Endothelial cell of umbilical vein (primary cell): Measurements from ENCODE around the gene CEP97. TPM values are rescaled to one million over a fixed set of nuclear protein-coding genes. Genes with fewer than 3 reads are reported as not detected.

Experiments
- BruUV-seq: library from RNA; stranded (reverse); fragments of 400-500 nt; replicated peaks from 2 replicates; lab custom pipeline; 2021; lab: Mats Ljungman, UMichigan
- CTCF ChIA-PET: fragments of 300-600, 350-600 bp; sonication (Branson Sonifier 250); formaldehyde crosslinking; loops from one replicate; lab custom pipeline; 2021; ENCODE audit warnings: antibody characterized with exemption, inconsistent platforms; lab: Charles Lee
- POLR2A ChIA-PET: fragments of 300-600, 350-600 bp; sonication (Branson Sonifier 250); formaldehyde crosslinking; loops from one replicate; lab custom pipeline; 2021; ENCODE audit warnings: antibody characterized with exemption, inconsistent platforms; lab: Charles Lee
- DNase-seq: peaks from one replicate; pipeline ENCODE4 v3.0.0-alpha.2; 2011; ENCODE audit warnings: low read depth, low spot score
- FAIRE-seq: peaks from 2 replicates; lab custom pipeline; 2011; peaks lifted over from hg19 to GRCh38; lab: Jason Lieb, UNC
- H2AFZ ChIP-seq: 2 replicates; pipeline ENCODE4 v1.6.0; 2012; ENCODE audit warnings: low read depth, low read length, control low read depth, inconsistent platforms
- H3K27ac ChIP-seq: 2 replicates; pipeline ENCODE4 v1.5.1; 2011; ENCODE audit warnings: low read depth, mild to moderate bottlenecking, control low read depth, low read length, moderate library complexity; ENCODE audit not compliant: insufficient read depth
- H3K27me3 ChIP-seq, 2 experiments: 2 replicates each; pipeline versions ENCODE4 v1.6.0 to v1.6.1; 2011; ENCODE audit warnings: low read length in 2 of 2, mixed read lengths in 1 of 2; ENCODE audit not compliant: control insufficient read depth in 2 of 2, insufficient read depth in 2 of 2
- H3K36me3 ChIP-seq, 2 experiments: 2 replicates in 1 of 2; 3 replicates in 1 of 2; pipeline ENCODE4 v1.5.1; 2011; ENCODE audit warnings: low read length in 2 of 2, mild to moderate bottlenecking in 1 of 2, moderate library complexity in 1 of 2; ENCODE audit not compliant: control insufficient read depth in 2 of 2, insufficient read depth in 2 of 2; ENCODE audit errors: extremely low read depth in 1 of 2
- H3K4me1 ChIP-seq: 3 replicates; pipeline ENCODE4 v1.5.1; 2011; ENCODE audit warnings: mild to moderate bottlenecking, low read length; ENCODE audit not compliant: control insufficient read depth, insufficient read depth; ENCODE audit errors: extremely low read depth
- H3K4me2 ChIP-seq: 2 replicates; pipeline ENCODE4 v1.6.1; 2011; ENCODE audit warnings: low read length, control low read depth, mixed read lengths; ENCODE audit not compliant: insufficient read depth
- H3K4me3 ChIP-seq, 3 experiments: fragments of 200-600 bp in 1 of 3; sonication (generic), shearing (Covaris generic) in 1 of 3; replicated peaks in 1 of 3; 2 replicates each; pipeline ENCODE4 v1.5.1; 2011 to 2016; ENCODE audit warnings: control low read depth in 3 of 3, low read length in 3 of 3, mild to moderate bottlenecking in 2 of 3, inconsistent platforms in 1 of 3, low read depth in 1 of 3, moderate library complexity in 1 of 3; ENCODE audit not compliant: insufficient read depth in 1 of 3
- H3K79me2 ChIP-seq: 2 replicates; pipeline ENCODE4 v1.6.0; 2012; ENCODE audit warnings: low read length, inconsistent platforms; ENCODE audit not compliant: control insufficient read depth, insufficient read depth
- H3K9ac ChIP-seq: replicated peaks from 2 replicates; pipeline ENCODE3; 2011; ENCODE audit warnings: low read length, control low read depth; ENCODE audit not compliant: insufficient read depth; ENCODE audit errors: extremely low read depth
- H3K9me1 ChIP-seq: replicated peaks from 3 replicates; pipeline ENCODE4 v1.6.0; 2011; ENCODE audit warnings: mild to moderate bottlenecking, low read length; ENCODE audit not compliant: control insufficient read depth, insufficient read depth; ENCODE audit errors: extremely low read depth
- H3K9me3 ChIP-seq: replicated peaks from 2 replicates; pipeline ENCODE4 v1.5.1; 2012; ENCODE audit warnings: low read length, inconsistent platforms; ENCODE audit not compliant: control insufficient read depth, insufficient read depth
- H4K20me1 ChIP-seq: replicated peaks from 2 replicates; pipeline ENCODE3; 2011; ENCODE audit warnings: mild to moderate bottlenecking, low read length; ENCODE audit not compliant: control insufficient read depth, insufficient read depth; ENCODE audit errors: extremely low read depth
- CTCF ChIP-seq, 2 donors: IDR thresholded peaks; 1 replicate in 1 of 2; 2 replicates in 1 of 2; pipeline ENCODE4 v1.5.1; 2011; ENCODE audit warnings: low read length in 2 of 2, mild to moderate bottlenecking in 2 of 2, moderate library complexity in 2 of 2, control low read depth in 1 of 2, inconsistent platforms in 1 of 2, low read depth in 1 of 2; ENCODE audit not compliant: insufficient read depth in 1 of 2; ENCODE audit errors: extremely low read depth in 1 of 2
- EZH2 ChIP-seq: IDR thresholded peaks from 2 replicates; pipeline ENCODE4 v1.6.1; 2012; ENCODE audit warnings: borderline replicate concordance, low read depth, mild to moderate bottlenecking, moderate library complexity, low read length, inconsistent platforms; ENCODE audit not compliant: severe bottlenecking
- FOS ChIP-seq: IDR thresholded peaks from 2 replicates; pipeline ENCODE4 v1.6.1; 2011; ENCODE audit warnings: mild to moderate bottlenecking, low read length, moderate library complexity, borderline replicate concordance; ENCODE audit not compliant: insufficient read depth
- GATA2 ChIP-seq: IDR thresholded peaks from 2 replicates; pipeline ENCODE4 v1.7.0; 2011; ENCODE audit warnings: low read depth, mild to moderate bottlenecking, moderate library complexity, mixed read lengths, low read length; ENCODE audit not compliant: insufficient read length, insufficient read depth
- JUN ChIP-seq: IDR thresholded peaks from 2 replicates; pipeline ENCODE4 v1.6.1; 2011; ENCODE audit warnings: borderline replicate concordance, low read depth; ENCODE audit not compliant: insufficient read length, insufficient read depth
- MYC ChIP-seq: IDR thresholded peaks from one replicate; pipeline ENCODE4 v1.6.1; 2011; ENCODE audit warnings: mild to moderate bottlenecking, low read depth, low read length
- POLR2A ChIP-seq: IDR thresholded peaks from 2 replicates; pipeline ENCODE4 v1.6.1; 2012; ENCODE audit warnings: low read depth, mild to moderate bottlenecking, control low read depth, low read length
- POLR2AphosphoS5 ChIP-seq: IDR thresholded peaks from 2 replicates; pipeline ENCODE4 v1.6.1; 2012; ENCODE audit warnings: low read depth, mild to moderate bottlenecking, control low read depth, low read length, moderate library complexity; ENCODE audit not compliant: insufficient read depth
- dilution Hi-C: fragments of 300-500 bp; cut with MboI; formaldehyde crosslinking; loops from one replicate; pipeline ENCODE4 v1.15.0; 2019; ENCODE audit warnings: low sequenced_read_pairs; ENCODE audit not compliant: extremely low pct_ligation_motif_present
- intact Hi-C: fragments of 100-400 bp; cut with micrococcal nuclease; formaldehyde crosslinking; loops from one replicate; pipeline ENCODE4 v1.10.0; 2022
- polyA plus RNA-seq, 4 experiments: library from polyadenylated mRNA; depleted of rRNA in 3 of 4; stranded (reverse) in 3 of 4; unstranded in 1 of 4; fragments of >200 nt; gene quantifications; 2 replicates each; pipeline versions ENCODE4 v1.2.1 to v1.2.3, GENCODE V29; 2011 to 2012; ENCODE audit warnings: missing spikeins in 1 of 4
- total RNA-seq: library from RNA; stranded (reverse); gene quantifications from 2 replicates; pipeline ENCODE4 v1.2.3, GENCODE V29; 2021
- TF ChIP-seq, protein P1 (sequence below): IDR thresholded peaks from 2 replicates; pipeline ENCODE4 v1.6.1; 2011; ENCODE audit not compliant: insufficient read depth, insufficient read length

The CEP97 gene
- total and polyA plus RNA-seq, 2 donors (not counting 3 experiments of a cell fraction or from before 2014, with no cell fraction given) = 1.9 to 10.3 TPM

DNA sequence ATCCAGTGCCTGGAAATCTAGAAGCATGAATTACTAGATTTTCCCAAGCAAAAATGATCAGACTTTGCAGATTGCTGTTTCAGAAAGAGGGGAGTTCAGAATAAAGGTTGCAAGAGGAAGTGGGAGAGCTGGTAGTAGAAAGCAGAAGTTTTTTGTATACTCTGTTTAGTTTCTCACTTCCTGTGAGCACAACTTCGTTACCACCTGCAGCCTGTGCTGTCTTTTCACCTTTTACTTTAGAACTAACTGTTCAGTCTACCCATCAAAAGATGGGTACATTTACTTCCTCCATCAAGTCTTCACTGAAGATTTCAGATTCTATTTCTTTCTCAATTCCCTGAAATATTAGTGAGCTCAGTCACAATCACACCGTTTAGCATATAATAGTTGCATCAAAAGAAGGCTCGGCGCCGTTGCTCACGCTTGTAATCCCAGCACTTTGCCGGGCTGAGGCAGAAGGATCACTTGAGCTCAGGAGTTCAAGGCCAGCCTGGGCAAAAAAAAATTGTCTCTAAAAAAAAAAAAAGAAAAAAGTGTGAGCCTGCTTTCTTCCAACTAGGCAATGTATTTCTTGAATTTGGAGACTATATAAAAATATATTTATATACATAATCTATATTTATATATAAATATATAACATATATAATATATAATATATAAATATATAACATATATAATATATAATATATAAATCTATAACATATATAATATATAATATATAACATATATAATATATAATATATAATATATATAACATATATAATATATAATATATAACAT lies 1.8 kb upstream of the CEP97 start:
- Histone ChIP-seq H3K9me1 (no peaks in the 10 kb centered on the region), H3K9me3 (no peaks in the 10 kb centered on the region), H3K79me2 (peaks cover 18% of the 10 kb centered on the region), H3K27ac (no peak overlapping the region), H3K27me3 (no peaks in the 10 kb centered on the region), H3K4me1 (peaks cover 26% of the 10 kb centered on the region), H2AFZ (peak overlapping the region; percentile 6), H3K4me2 (no peak overlapping the region), H3K9ac (no peak overlapping the region), H3K4me3 (no peak overlapping the region), H3K36me3 (peaks cover 0 to 4% of the 10 kb centered on the region in 2 experiments), H4K20me1 (no peaks in the 10 kb centered on the region)
- POLR2A ChIA-PET = no interaction called here
- no peak for DNase-seq
- CTCF ChIA-PET = interaction anchor here (2.3 kb wide), 1 partner anchor 16 kb away, joined by 17 read pairs; no protein-coding TSS in a partner anchor
- intact Hi-C loops = no loop called here
- peak; percentile 4 for FAIRE-seq
- dilution Hi-C loops = no loop called here
- TF ChIP-seq POLR2A (no peak), GATA2 (no peak), EZH2 (no peak), CTCF (IDR thresholded peaks at IDR 0.05; ENCODE audit: extremely low read depth in 1 of 2, insufficient read depth in 1 of 2, low read depth in 1 of 2, low read length in 2 of 2) (no peak), FOS (no peak), JUN (no peak), MYC (no peak), POLR2AphosphoS5 (no peak)
- TF ChIP-seq, protein P1, sequence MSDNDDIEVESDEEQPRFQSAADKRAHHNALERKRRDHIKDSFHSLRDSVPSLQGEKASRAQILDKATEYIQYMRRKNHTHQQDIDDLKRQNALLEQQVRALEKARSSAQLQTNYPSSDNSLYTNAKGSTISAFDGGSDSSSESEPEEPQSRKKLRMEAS = no peak
- no TSS peak for BruUV-seq
